Measurements from ENCODE around the gene TFB2M. TPM values are rescaled to one million over a fixed set of nuclear protein-coding genes. Genes with fewer than 3 reads are reported as not detected.
"Not testable (repeated sequence)": the region's sequence is repeated elsewhere in the genome, so short reads cannot be mapped to it uniquely, and the experiment has no call there.

Gene TFB2M
- total RNA-seq, 2 experiments from 2014 or later, result 15.0 to 17.5 TPM

- TF ChIP-seq CTCF (conservative IDR thresholded peaks at IDR 0.05; ENCODE audit: low read length) (no peak), EZH2phosphoT487 (IDR thresholded peaks at IDR 0.05; ENCODE audit: borderline replicate concordance, low read depth, low read length) (no peak)
- Histone ChIP-seq H3K79me2 (ENCODE audit: insufficient read depth, low read depth, low read length) (peaks cover 38% of the 10 kb centered on the region; the same call in 1 of the 2 replicates), H3K4me1 (ENCODE audit: insufficient read depth, low read length, poor library complexity, severe bottlenecking) (no peaks in the 10 kb centered on the region), H3K4me3 (ENCODE audit: low read depth, low read length, poor library complexity, severe bottlenecking) (no peak overlapping the region), H4K20me1 (ENCODE audit: insufficient read depth, low read length) (no peaks in the 10 kb centered on the region), H3K4me2 (ENCODE audit: low read length) (no peak overlapping the region), H3K36me3 (ENCODE audit: insufficient read depth, low read length) (peaks cover 64% of the 10 kb centered on the region), H2AFZ (ENCODE audit: low read length) (no peak overlapping the region), H3K9me3 (ENCODE audit: low read length) (peaks cover 8% of the 10 kb centered on the region; the same call in 1 of the 2 replicates), H3K9me2 (ENCODE audit: insufficient read depth, low read length) (no peaks in the 10 kb centered on the region), H3K27ac (ENCODE audit: low read depth, low read length, poor library complexity, severe bottlenecking) (no peak overlapping the region)
- ChIA-PET POLR2A (interaction anchor here (0.8 kb wide), 1 partner anchor 10 kb away, joined by 3 read pairs; no protein-coding TSS in a partner anchor), CTCF (ENCODE audit: unreplicated experiment) (no interaction called here)
- no TSS peak for BruUV-seq (replicated peaks)
- intact Hi-C loops (cut with micrococcal nuclease; ENCODE audit: unreplicated experiment), result no loop called here
- no peak for DNase-seq (ENCODE audit: low spot score)
Measured at GRCh38 chr1:246591504-246591903, 25.4 kb upstream of the TFB2M start.

GRCh38 chr1:246591047-246591446, 25.0 kb upstream of the TFB2M start:
- Histone ChIP-seq H3K9me3 (ENCODE audit: low read length) (peaks cover 8% of the 10 kb centered on the region; the same call in 1 of the 2 replicates), H4K20me1 (ENCODE audit: insufficient read depth, low read length) (no peaks in the 10 kb centered on the region), H2AFZ (ENCODE audit: low read length) (no peak overlapping the region), H3K79me2 (ENCODE audit: insufficient read depth, low read depth, low read length) (peaks cover 42% of the 10 kb centered on the region; the same call in 1 of the 2 replicates), H3K4me1 (ENCODE audit: insufficient read depth, low read length, poor library complexity, severe bottlenecking) (no peaks in the 10 kb centered on the region), H3K27ac (ENCODE audit: low read depth, low read length, poor library complexity, severe bottlenecking) (no peak overlapping the region), H3K9me2 (ENCODE audit: insufficient read depth, low read length) (no peaks in the 10 kb centered on the region), H3K4me2 (ENCODE audit: low read length) (no peak overlapping the region), H3K4me3 (ENCODE audit: low read depth, low read length, poor library complexity, severe bottlenecking) (no peak overlapping the region), H3K36me3 (ENCODE audit: insufficient read depth, low read length) (peaks cover 60% of the 10 kb centered on the region)
- ChIA-PET CTCF (ENCODE audit: unreplicated experiment) (no interaction called here), POLR2A (interaction anchor here (0.8 kb wide), 1 partner anchor 11 kb away, joined by 3 read pairs; no protein-coding TSS in a partner anchor)
- TF ChIP-seq EZH2phosphoT487 (IDR thresholded peaks at IDR 0.05; ENCODE audit: borderline replicate concordance, low read depth, low read length), result no peak
- TF ChIP-seq CTCF (conservative IDR thresholded peaks at IDR 0.05; ENCODE audit: low read length), result no peak
- intact Hi-C loops (cut with micrococcal nuclease; ENCODE audit: unreplicated experiment), result no loop called here
- BruUV-seq (replicated peaks), result no TSS peak
- no peak for DNase-seq (ENCODE audit: low spot score)

- H3K27ac ChIP-seq (ENCODE audit: low read depth, low read length, poor library complexity, severe bottlenecking); intact Hi-C loops (cut with micrococcal nuclease; ENCODE audit: unreplicated experiment); CTCF ChIA-PET (ENCODE audit: unreplicated experiment); H3K9me2 ChIP-seq (ENCODE audit: insufficient read depth, low read length); BruUV-seq (replicated peaks); H3K4me3 ChIP-seq (ENCODE audit: low read depth, low read length, poor library complexity, severe bottlenecking); H2AFZ ChIP-seq (ENCODE audit: low read length); H3K4me1 ChIP-seq (ENCODE audit: insufficient read depth, low read length, poor library complexity, severe bottlenecking); H4K20me1 ChIP-seq (ENCODE audit: insufficient read depth, low read length); POLR2A ChIA-PET; H3K4me2 ChIP-seq (ENCODE audit: low read length); H3K9me3 ChIP-seq (ENCODE audit: low read length); DNase-seq (ENCODE audit: low spot score): not testable (repeated sequence)
- Histone ChIP-seq H3K36me3 (ENCODE audit: insufficient read depth, low read length) (peaks cover 50% of the 10 kb centered on the region), H3K79me2 (ENCODE audit: insufficient read depth, low read depth, low read length) (peaks cover 42% of the 10 kb centered on the region; the same call in 1 of the 2 replicates)
Measured at GRCh38 chr1:246589919-246590318, 23.9 kb upstream of the TFB2M start.

Data from OCI-LY7 (cell line).